ENCODE measurements around the gene CD82.

Gene CD82

DNA sequence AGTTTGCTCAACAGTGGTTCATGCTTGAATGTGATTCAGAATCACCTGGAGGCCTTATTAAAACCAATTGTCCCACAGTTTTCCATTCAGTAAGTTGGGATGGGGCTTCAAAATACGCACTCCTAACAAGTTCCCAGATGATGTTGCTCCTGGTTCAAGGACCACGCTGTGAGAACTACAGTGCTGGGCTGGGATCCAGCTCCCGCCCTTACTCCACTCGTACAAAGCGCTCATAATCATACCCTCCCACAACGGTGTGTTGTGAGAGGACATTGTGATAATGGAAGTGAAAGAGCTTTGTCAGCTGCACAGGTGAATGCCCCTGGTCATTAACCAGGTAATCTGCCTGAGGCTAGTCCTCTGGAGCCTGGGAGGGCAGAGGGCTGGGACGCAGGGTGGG, 1.3 kb upstream of the CD82 start:
- H3K4me3 ChIP-seq (ENCODE audit: insufficient read depth, low read length, poor library complexity, severe bottlenecking) = no peak overlapping the region
- no peak overlapping the region for H3K27ac ChIP-seq (ENCODE audit: low read depth, low read length)
- H2AFZ ChIP-seq (ENCODE audit: low read depth, low read length, severe bottlenecking) = no peak overlapping the region
- no peak overlapping the region for H3K4me2 ChIP-seq (ENCODE audit: low read depth, low read length, poor library complexity, severe bottlenecking)
- H3K79me2 ChIP-seq (ENCODE audit: insufficient read depth, low read length) = no peaks in the 10 kb centered on the region
- H3F3A ChIP-seq (ENCODE audit: insufficient read depth) = no peaks in the 10 kb centered on the region
- H3K9me3 ChIP-seq (ENCODE audit: insufficient read depth, low read length) = no peaks in the 10 kb centered on the region
- no peak overlapping the region for H3K9ac ChIP-seq (ENCODE audit: low read length)
- H3K27me3 ChIP-seq (ENCODE audit: low read length) = no peaks in the 10 kb centered on the region
- TF ChIP-seq EZH2phosphoT487 (conservative IDR thresholded peaks at IDR 0.05; ENCODE audit: low read length) = no peak
- TF ChIP-seq, protein P1, sequence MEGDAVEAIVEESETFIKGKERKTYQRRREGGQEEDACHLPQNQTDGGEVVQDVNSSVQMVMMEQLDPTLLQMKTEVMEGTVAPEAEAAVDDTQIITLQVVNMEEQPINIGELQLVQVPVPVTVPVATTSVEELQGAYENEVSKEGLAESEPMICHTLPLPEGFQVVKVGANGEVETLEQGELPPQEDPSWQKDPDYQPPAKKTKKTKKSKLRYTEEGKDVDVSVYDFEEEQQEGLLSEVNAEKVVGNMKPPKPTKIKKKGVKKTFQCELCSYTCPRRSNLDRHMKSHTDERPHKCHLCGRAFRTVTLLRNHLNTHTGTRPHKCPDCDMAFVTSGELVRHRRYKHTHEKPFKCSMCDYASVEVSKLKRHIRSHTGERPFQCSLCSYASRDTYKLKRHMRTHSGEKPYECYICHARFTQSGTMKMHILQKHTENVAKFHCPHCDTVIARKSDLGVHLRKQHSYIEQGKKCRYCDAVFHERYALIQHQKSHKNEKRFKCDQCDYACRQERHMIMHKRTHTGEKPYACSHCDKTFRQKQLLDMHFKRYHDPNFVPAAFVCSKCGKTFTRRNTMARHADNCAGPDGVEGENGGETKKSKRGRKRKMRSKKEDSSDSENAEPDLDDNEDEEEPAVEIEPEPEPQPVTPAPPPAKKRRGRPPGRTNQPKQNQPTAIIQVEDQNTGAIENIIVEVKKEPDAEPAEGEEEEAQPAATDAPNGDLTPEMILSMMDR (IDR thresholded peaks at IDR 0.05; ENCODE audit: insufficient read depth, low read length, poor library complexity, severe bottlenecking) = no peak
- H3K36me3 ChIP-seq (ENCODE audit: low read length) = no peaks in the 10 kb centered on the region
- no peaks in the 10 kb centered on the region for H4K20me1 ChIP-seq (ENCODE audit: low read depth, low read length)
- no peaks in the 10 kb centered on the region for H3K9me2 ChIP-seq (replicated peaks; ENCODE audit: insufficient read depth, low read length)

DNA sequence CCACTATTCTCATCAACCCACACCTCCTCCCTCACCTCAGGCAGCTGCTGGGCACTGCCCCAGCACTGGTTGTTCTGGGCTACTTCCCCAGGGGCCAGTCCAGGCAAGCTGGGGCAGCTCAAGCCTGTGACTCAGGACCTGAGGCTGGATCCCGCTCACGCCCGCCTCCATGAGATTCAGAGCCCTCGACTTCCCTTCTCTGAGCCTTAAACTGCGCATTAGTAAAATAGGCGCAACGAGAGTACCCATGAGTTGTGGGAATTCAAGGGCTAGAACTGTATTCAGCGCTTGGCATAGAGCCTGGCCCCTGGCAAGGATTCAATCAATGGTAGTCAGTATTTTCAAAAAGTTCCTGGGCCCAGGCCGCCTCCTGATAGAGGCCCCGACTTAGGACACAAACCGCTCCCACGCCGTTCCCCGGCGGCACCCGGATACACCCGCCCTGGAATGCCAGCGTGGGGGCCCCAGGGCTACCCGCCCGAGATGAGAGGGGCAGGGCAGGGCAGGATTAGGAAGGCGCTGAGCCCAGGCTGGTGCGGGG, 723 bp upstream of the CD82 start:
- Histone ChIP-seq H2AFZ (ENCODE audit: low read depth, low read length, severe bottlenecking) (peak overlapping the region; percentile 52), H3K27me3 (ENCODE audit: low read length) (no peaks in the 10 kb centered on the region), H3K9me3 (ENCODE audit: insufficient read depth, low read length) (no peaks in the 10 kb centered on the region), H3K4me2 (ENCODE audit: low read depth, low read length, poor library complexity, severe bottlenecking) (peak overlapping the region; percentile 75), H3K27ac (ENCODE audit: low read depth, low read length) (no peak overlapping the region), H3K9ac (ENCODE audit: low read length) (peak overlapping the region; percentile 34; the same call in 1 of the 2 replicates), H3K4me3 (ENCODE audit: insufficient read depth, low read length, poor library complexity, severe bottlenecking) (peak overlapping the region; percentile 39), H4K20me1 (ENCODE audit: low read depth, low read length) (no peaks in the 10 kb centered on the region), H3K79me2 (ENCODE audit: insufficient read depth, low read length) (no peaks in the 10 kb centered on the region), H3F3A (ENCODE audit: insufficient read depth) (no peaks in the 10 kb centered on the region), H3K36me3 (ENCODE audit: low read length) (no peaks in the 10 kb centered on the region), H3K9me2 (replicated peaks; ENCODE audit: insufficient read depth, low read length) (no peaks in the 10 kb centered on the region)
- no peak for TF ChIP-seq EZH2phosphoT487 (conservative IDR thresholded peaks at IDR 0.05; ENCODE audit: low read length)
- TF ChIP-seq, protein P1 (IDR thresholded peaks at IDR 0.05; ENCODE audit: insufficient read depth, low read length, poor library complexity, severe bottlenecking) = no peak

DNA sequence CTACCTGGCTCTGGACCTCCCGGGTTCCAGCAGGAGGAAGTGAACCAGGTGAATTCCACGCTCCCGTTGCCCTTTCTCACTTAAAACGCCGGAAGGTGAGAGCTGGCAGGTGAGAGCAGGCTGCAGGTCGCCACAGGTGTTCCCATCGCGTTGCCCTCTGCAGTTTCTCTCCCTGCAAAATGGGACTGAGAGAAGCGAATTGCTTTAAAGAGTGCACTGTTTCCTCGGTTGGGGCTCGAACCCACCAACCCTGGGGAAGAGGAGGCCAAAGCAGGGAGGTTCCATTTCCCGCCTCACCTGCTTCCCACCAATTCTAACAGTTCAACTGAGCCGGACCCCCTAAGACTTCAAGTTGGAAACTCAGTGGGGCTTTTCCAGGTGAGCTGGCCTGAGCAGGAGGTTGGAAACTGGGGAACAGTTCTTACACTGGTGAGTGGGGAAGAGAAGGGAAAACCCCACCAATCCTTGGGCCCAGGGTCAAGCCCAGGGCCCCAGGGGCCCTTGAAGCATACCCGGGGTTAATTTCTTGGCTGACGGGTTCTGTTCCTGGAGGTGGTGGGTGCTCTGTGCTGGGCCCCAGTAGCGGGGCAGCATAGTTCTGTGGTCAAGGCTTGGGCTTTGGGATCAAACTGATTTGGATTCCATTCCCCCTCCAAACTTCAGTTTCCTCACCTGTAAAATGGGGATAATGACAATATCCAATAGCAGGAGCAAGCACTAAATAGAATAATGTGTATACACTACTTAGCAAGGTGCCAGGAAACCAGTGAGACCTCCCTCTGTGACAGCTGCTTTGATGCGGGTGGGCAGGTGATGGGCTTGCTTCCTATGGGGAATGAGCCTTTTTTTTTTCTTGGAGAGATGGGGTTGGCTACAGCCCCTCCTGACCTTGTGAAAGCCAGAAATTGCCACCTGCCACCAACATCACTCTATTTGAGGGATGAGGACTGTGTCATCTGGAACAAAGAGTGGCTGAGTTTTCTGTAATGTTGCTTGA, 788 bp downstream of the CD82 start:
- Histone ChIP-seq H3K79me2 (ENCODE audit: insufficient read depth, low read length) (no peaks in the 10 kb centered on the region), H3K9me2 (replicated peaks; ENCODE audit: insufficient read depth, low read length) (no peaks in the 10 kb centered on the region)

More for the DNA sequence above, 788 bp downstream of the CD82 start:
- Histone ChIP-seq H4K20me1 (ENCODE audit: low read depth, low read length) (no peaks in the 10 kb centered on the region), H2AFZ (ENCODE audit: low read depth, low read length, severe bottlenecking) (no peak overlapping the region), H3K9me3 (ENCODE audit: insufficient read depth, low read length) (no peaks in the 10 kb centered on the region), H3K27ac (ENCODE audit: low read depth, low read length) (no peak overlapping the region), H3F3A (ENCODE audit: insufficient read depth) (no peaks in the 10 kb centered on the region), H3K4me3 (ENCODE audit: insufficient read depth, low read length, poor library complexity, severe bottlenecking) (peak overlapping the region; percentile 49), H3K36me3 (ENCODE audit: low read length) (no peaks in the 10 kb centered on the region), H3K27me3 (ENCODE audit: low read length) (no peaks in the 10 kb centered on the region), H3K9ac (ENCODE audit: low read length) (peak overlapping the region; percentile 42; the same call in 1 of the 2 replicates), H3K4me2 (ENCODE audit: low read depth, low read length, poor library complexity, severe bottlenecking) (peak overlapping the region; percentile 75)
- TF ChIP-seq, protein P1 (IDR thresholded peaks at IDR 0.05; ENCODE audit: insufficient read depth, low read length, poor library complexity, severe bottlenecking) = no peak
- TF ChIP-seq EZH2phosphoT487 (conservative IDR thresholded peaks at IDR 0.05; ENCODE audit: low read length) = no peak

All from SU-DHL-6 (cell line).